ENCODE results near the gene MPL. TPM values are rescaled to one million over a fixed set of nuclear protein-coding genes. Genes with fewer than 3 reads are reported as not detected.

The MPL gene
- total and polyA plus RNA-seq, 2 of the 13 experiments (the other 11 are each of a cell fraction or from before 2014, with no cell fraction given): not detected

DNA sequence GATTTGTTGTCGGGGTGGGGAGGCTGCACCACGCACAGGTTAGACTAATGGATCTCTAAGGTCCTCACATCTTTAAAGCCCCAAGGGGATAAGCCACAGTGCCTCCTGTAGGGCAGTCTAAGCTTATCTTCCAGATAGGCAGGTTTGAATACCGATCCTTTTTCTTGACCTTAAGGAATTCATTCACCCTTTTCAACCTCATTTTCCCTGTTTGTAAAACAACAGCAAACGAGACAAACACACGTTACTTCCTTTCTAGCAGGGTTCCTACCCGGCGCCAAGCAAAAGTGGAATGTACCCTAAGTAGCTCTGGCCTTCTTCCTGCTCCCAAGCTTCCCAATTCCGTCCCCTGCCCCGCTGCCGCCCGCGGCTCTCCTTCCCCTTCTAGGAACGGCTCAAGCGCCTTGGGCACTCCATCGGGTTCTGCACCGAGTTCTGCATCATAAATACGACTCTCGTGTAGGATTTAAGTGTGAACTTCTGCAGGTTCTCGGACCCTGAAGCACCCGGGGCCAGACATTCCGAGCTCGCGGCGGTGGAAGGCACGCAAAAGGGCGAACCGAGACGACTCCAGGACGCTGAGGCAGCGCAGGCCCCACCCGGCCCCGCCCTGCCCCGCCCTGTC lies 20.6 kb downstream of the MPL start (continued):
- no peak for TF ChIP-seq ZNF687 (CRISPR knock-in tag; IDR thresholded peaks at IDR 0.05)
- TF ChIP-seq IRF9 (CRISPR knock-in tag; IDR thresholded peaks at IDR 0.05; ENCODE audit: borderline replicate concordance): no peak
- TF ChIP-seq YEATS4 (CRISPR knock-in tag; IDR thresholded peaks at IDR 0.05; ENCODE audit: borderline replicate concordance): peak; percentile 39; the same call in 1 of the 2 replicates
- TF ChIP-seq ELK4 (CRISPR knock-in tag; IDR thresholded peaks at IDR 0.05; ENCODE audit: borderline replicate concordance): no peak
- 0 out of 2 replicates have a peak, but pooled peaks have one; percentile 24 for TF ChIP-seq ZNF264 (CRISPR knock-in tag; IDR thresholded peaks at IDR 0.05)
- TF ChIP-seq HOXD1 (CRISPR knock-in tag; IDR thresholded peaks at IDR 0.05): 0 out of 2 replicates have a peak, but pooled peaks have one; percentile 36
- TF ChIP-seq ZNF777 (CRISPR knock-in tag; IDR thresholded peaks at IDR 0.05): peak; percentile 44; the same call in 1 of the 2 replicates
- no peak for TF ChIP-seq PPARG (CRISPR knock-in tag; conservative IDR thresholded peaks at IDR 0.05)
- TF ChIP-seq, protein P1, sequence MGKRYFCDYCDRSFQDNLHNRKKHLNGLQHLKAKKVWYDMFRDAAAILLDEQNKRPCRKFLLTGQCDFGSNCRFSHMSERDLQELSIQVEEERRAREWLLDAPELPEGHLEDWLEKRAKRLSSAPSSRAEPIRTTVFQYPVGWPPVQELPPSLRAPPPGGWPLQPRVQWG (CRISPR knock-in tag; IDR thresholded peaks at IDR 0.05; ENCODE audit: borderline replicate concordance, low read depth): no peak
- no peak for TF ChIP-seq ZNF383 (CRISPR knock-in tag; IDR thresholded peaks at IDR 0.05; ENCODE audit: borderline replicate concordance)
- TF ChIP-seq ZNF615 (CRISPR knock-in tag; IDR thresholded peaks at IDR 0.05; ENCODE audit: borderline replicate concordance): no peak
- TF ChIP-seq ZNF230 (CRISPR knock-in tag; IDR thresholded peaks at IDR 0.05): no peak
- TF ChIP-seq SNAI1 (CRISPR knock-in tag; IDR thresholded peaks at IDR 0.05; ENCODE audit: borderline replicate concordance): no peak
- 0 out of 2 replicates have a peak, but pooled peaks have one; percentile 53 for TF ChIP-seq ZNF224 (CRISPR knock-in tag; IDR thresholded peaks at IDR 0.05)
- no peak for TF ChIP-seq ZBTB7A (CRISPR knock-in tag; IDR thresholded peaks at IDR 0.05)
- no peak; the same call in 1 of the 2 replicates for TF ChIP-seq ZSCAN9 (CRISPR knock-in tag; IDR thresholded peaks at IDR 0.05; ENCODE audit: borderline replicate concordance)
- TF ChIP-seq ARID5B (CRISPR knock-in tag; IDR thresholded peaks at IDR 0.05): no peak; the same call in 1 of the 2 replicates
- TF ChIP-seq PAF1 (CRISPR knock-in tag; IDR thresholded peaks at IDR 0.05): no peak

Data from HepG2 (cell line).